ENCODE results near the gene KCNIP3.

DNA sequence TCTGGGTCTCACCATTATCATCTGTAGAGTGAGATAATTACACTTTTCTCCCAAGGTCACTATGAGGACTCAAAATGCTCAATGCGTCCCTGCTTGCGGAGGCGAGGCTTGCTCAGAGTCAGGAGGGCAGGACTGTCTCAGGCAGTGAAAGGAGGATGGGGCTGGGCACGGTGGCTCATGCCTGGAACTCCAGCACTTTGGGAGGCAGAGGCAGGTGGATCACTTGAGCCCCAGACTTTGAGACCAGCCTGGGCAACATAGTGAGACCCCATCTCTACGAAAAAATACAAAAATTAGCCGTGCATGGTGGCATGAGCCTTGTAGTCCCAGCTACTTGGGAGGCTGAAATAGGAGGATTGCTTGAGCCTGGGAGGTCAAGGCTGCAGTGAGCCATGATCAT, 1.8 kb upstream of the KCNIP3 start:
- TF ChIP-seq, protein P1, sequence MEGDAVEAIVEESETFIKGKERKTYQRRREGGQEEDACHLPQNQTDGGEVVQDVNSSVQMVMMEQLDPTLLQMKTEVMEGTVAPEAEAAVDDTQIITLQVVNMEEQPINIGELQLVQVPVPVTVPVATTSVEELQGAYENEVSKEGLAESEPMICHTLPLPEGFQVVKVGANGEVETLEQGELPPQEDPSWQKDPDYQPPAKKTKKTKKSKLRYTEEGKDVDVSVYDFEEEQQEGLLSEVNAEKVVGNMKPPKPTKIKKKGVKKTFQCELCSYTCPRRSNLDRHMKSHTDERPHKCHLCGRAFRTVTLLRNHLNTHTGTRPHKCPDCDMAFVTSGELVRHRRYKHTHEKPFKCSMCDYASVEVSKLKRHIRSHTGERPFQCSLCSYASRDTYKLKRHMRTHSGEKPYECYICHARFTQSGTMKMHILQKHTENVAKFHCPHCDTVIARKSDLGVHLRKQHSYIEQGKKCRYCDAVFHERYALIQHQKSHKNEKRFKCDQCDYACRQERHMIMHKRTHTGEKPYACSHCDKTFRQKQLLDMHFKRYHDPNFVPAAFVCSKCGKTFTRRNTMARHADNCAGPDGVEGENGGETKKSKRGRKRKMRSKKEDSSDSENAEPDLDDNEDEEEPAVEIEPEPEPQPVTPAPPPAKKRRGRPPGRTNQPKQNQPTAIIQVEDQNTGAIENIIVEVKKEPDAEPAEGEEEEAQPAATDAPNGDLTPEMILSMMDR (conservative IDR thresholded peaks at IDR 0.05; ENCODE audit: low read depth, low read length), result no peak
- no peak for TF ChIP-seq EZH2 (IDR thresholded peaks at IDR 0.05; ENCODE audit: low read length, unreplicated experiment)
